GM12874 (cell line): Measurements from ENCODE around the gene GRB10.

Experiments
- TF ChIP-seq, protein P1 (sequence below): IDR thresholded peaks from 2 replicates; pipeline ENCODE4 v1.5.1; 2011; ENCODE audit warnings: low read depth, mild to moderate bottlenecking, control low read depth, low read length, moderate library complexity; ENCODE audit not compliant: insufficient read depth

Gene GRB10

DNA sequence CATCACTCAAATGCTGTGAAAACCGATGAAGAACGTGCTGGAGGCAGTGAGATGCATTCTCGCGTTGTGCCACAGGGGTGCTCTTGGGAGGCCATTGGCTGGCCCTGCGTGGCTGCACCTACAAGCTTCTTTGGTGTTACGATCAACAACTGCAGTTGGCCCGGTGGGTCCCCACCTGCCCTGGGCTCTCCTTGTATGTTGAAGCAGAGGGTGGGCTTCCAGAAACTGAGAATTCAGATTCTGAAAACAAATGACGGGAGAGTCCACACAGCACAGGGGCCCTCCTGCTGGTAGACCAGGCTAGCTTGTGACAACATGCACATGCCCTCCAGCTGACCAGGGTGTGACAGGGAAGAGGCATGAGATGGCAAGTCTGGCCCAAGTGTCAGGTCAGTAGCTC, 193.8 kb downstream of the GRB10 start:
- TF ChIP-seq, protein P1, sequence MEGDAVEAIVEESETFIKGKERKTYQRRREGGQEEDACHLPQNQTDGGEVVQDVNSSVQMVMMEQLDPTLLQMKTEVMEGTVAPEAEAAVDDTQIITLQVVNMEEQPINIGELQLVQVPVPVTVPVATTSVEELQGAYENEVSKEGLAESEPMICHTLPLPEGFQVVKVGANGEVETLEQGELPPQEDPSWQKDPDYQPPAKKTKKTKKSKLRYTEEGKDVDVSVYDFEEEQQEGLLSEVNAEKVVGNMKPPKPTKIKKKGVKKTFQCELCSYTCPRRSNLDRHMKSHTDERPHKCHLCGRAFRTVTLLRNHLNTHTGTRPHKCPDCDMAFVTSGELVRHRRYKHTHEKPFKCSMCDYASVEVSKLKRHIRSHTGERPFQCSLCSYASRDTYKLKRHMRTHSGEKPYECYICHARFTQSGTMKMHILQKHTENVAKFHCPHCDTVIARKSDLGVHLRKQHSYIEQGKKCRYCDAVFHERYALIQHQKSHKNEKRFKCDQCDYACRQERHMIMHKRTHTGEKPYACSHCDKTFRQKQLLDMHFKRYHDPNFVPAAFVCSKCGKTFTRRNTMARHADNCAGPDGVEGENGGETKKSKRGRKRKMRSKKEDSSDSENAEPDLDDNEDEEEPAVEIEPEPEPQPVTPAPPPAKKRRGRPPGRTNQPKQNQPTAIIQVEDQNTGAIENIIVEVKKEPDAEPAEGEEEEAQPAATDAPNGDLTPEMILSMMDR, result 0 out of 2 replicates have a peak, but pooled peaks have one; percentile 11

DNA sequence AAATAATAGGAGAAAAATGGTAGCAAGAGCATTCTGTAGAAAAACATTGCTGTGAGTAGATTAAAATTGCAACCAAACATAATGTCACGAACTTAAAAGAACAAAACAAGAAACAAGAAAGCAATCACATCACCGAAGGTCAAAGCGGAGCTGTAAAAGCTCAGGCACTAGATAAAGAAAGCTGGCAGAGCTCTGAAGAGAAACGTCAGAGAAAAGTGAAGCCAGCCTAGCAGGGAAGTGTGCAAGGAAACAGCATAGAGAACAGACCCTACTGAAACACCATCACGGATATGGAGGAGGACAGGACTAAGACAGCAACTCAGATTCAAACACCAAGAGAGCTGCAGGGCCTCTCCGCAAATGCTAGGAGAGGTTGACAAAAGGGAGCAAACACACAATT, 195.0 kb downstream of the GRB10 start:
- TF ChIP-seq, protein P1, result no peak

DNA sequence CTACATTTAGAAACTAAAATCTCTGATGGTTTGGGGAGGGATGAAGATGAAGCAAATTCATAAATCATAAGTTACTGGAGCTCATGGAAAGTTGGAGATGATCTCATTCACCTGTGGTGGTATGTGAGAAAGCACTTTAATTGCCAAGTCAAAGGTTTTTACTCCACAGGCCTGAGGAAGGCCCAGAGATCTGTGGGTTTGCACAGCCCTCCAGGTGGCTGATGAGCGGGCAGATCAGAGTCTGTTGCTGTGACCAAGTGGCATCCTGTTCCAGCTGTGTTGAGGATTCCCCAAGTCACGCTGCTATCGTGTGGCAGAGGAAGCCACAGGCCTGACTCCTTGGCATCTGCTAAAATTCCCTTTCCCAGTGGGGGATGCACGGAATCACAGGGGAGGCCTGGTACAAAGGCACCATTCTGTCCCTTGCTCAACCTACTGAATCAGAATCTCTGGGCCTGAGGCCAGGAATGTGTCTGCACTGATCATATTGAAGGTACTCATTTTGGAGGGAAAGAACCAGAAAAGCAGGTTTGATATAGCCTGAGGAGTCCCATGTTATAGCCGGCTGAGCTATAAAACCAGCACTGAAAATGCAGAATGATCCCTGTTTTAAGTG, 197.8 kb downstream of the GRB10 start:
- TF ChIP-seq, protein P1, result no peak

DNA sequence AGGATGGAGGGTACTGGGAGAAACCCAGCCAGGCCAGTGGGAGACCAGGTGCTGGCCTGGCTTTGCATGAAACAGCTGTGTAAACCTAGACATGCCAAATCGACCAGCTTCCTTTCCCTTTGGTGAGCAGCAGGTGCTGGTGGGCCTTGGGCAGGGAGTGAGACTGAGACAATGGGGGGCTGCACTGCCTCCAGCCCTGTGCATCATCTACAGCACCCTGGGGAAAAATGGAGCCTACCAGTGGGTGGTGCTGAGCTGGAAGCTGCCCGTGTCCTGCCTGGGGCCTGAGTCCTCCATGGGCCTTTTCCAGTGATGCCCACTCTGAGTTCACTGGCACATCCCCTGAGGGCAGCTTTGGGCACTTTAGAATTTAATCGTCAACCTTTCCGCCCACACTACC, 198.3 kb downstream of the GRB10 start:
- TF ChIP-seq, protein P1, result no peak

DNA sequence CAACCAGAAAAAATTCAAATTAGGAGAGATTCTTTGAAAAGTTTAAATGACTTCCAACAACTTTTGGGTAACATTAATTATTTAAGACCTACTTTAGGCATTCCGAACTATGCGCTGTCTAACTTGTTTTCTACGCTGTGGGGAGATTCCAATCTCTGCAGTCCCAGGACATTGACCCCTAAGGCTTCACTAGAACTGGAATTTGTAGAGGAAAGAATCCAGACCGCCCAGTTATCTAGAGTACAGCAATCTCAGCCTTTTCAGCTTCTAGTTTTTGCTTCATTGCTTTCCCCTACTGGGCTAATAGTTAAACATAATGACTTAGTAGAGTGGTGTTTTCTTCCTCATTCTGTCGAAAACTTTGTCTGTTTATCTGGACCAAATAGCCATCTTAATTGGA, 202.6 kb downstream of the GRB10 start:
- TF ChIP-seq, protein P1, result no peak

DNA sequence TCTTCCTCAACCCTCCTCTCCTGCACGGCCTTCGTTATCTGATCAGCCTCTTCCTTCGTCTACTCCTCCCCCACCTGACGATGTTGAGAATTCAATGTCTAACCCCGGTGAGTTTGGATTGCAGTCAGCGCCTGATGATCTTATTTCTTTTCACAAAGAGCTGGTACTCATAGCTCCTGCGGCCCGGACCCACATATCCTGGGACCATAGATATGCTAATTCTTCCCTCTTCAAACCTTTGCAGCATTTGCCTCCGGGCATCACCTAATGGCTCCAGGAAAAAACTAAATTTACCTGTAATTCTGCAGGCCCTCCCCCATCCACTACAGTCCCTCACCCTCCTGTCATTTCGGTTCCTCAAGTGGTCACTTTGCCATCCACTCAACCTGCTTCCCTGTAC, 205.1 kb downstream of the GRB10 start:
- TF ChIP-seq, protein P1, result no peak

DNA sequence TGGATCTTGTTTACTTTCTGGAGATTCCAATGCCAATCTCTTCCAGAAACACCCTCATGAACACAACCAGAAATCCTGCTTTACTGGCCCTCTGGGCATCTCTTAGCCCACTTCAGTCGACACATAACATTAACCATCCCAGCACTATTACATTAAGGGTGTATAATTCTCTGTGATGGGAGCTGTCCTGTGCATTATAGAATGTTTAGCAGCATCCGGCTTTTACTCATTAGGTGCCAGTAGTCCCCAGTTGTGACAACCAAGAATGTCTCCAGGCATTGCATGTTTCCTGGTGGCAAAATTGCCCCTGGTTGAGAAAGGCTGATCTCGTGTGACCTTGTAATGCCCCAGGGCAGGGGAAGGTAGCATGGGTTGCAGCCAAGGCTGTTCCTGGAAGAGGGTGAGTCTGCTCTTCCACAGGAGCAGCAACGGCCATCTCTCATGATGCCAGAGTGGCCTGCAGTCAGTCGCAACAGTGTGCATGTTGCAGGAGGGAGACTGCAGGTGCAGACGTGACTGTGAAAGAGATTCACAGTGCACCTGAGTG, 214.9 kb downstream of the GRB10 start:
- TF ChIP-seq, protein P1, result no peak
